Jurkat, Clone E6-1 (cell line): ENCODE data around the gene POP7. TPM values are rescaled to one million over a fixed set of nuclear protein-coding genes. Genes with fewer than 3 reads are reported as not detected.
"Not testable (repeated sequence)": the region's sequence is repeated elsewhere in the genome, so short reads cannot be mapped to it uniquely, and the experiment has no call there.

ENCODE experiments used
- DNase-seq: peaks from one replicate; pipeline ENCODE4 v3.0.0-alpha.2; 2011; ENCODE audit warnings: low read depth, low spot score
- H3K4me3 ChIP-seq: 2 replicates; pipeline ENCODE4 v1.5.1; 2011; ENCODE audit warnings: mild to moderate bottlenecking, low read length, control low read depth, moderate library complexity
- polyA plus RNA-seq: library from polyadenylated mRNA; unstranded; fragments of >200 nt; gene quantifications from one replicate; pipeline ENCODE4 v1.2.1, GENCODE V29; 2012; ENCODE audit warnings: missing spikeins; ENCODE audit not compliant: insufficient read length, insufficient read depth

POP7 gene
- polyA plus RNA-seq: 90.3 TPM

GRCh38 chr7:100705753-100706671, at the start of gene POP7:
Gene POP7, plus strand, starts transcription at chr7:100706121. Its CDS starts 710 bp downstream, at chr7:100706831.
- peak; percentile 96 for DNase-seq
- peak within 1 kb of the TSS; percentile 95 for H3K4me3 ChIP-seq

GRCh38 chr7:100662194-100662776, 43.6 kb upstream of the POP7 start:
- not testable (repeated sequence) for DNase-seq, H3K4me3 ChIP-seq

- H3K4me3 ChIP-seq: no peak overlapping the region
- DNase-seq: no peak
Measured at GRCh38 chr7:100665168-100665726, 40.7 kb upstream of the POP7 start.

DNA sequence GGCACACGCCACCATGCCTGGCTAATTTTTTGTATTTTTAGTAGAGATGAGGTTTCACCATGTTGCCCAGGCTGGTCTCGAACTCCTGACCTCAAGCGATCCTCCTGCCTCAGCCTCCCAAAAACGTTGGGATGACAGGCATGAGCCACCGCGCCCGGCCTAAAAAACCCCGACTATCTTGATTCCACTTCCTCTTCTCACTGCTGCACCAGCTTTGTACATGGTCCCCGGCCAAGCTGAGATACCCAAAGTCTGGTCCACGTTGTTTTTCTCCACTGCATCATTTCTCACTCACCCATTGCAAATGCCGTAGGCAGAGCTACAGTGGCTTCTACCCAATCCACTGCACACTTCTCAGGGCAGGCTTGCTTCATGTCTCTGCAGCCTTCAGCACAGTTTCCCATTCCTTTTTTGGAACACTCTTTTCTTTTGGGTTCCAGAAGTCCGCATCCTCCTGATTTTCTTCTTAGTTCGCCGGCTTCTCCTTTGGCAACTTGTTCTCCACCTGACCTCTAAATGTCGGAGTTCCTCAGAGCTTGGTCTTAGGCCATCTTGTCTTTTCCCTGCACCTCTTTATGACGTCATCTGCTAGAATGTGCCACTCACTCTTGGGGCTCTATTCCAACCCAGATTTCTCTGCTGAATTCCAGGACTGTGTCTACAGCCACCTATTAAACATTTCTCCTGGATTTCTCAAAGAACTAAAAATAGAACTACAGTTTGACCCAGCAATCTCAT, 38.4 kb upstream of the POP7 start:
- no peak overlapping the region for H3K4me3 ChIP-seq
- DNase-seq: no peak

DNA sequence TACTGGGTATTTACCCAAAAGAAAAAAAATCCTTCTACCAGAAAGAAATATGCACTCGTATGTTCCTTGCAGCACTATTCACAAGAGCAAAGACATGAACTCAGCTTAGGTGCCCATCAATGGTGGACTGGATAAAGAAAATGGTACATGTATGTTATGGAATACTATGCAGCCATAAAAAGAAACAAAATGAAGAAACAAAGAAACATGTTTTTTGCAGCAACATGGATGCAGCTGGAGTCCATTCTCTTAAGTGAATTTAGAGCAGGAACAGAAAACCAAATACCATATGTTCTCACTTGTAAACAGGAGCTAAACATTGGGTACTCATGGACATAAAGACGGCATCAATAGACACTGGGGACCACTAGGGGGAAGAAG, 37.9 kb upstream of the POP7 start:
- no peak for DNase-seq
- no peak overlapping the region for H3K4me3 ChIP-seq

DNA sequence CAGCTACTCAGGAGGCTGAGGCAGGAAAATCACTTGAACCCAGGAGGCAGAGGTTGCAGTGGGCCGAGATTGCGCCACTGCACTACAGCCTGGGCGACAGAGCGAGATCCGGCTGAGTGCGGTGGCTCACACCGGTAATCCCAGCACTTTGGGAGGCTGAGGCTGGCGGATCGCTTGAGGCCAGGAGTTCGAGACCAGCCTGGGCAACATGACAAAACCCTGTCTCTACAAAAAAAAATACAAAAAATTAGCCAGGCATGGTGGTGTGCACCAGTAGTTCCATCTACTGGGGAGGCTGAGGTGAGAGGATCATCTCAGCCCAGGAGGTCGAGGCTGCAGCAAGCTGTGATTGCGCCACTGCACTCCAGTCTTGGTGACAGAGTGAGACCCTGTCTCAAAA, 36.8 kb upstream of the POP7 start:
- not testable (repeated sequence) for DNase-seq, H3K4me3 ChIP-seq

- DNase-seq: no peak
- H3K4me3 ChIP-seq: no peak overlapping the region
Measured at GRCh38 chr7:100670074-100670473, 35.8 kb upstream of the POP7 start.

GRCh38 chr7:100671353-100672327, 34.3 kb upstream of the POP7 start:
- no peak for DNase-seq
- H3K4me3 ChIP-seq: no peak overlapping the region

- DNase-seq: peak; percentile 98
- H3K4me3 ChIP-seq: peak within 1 kb of the TSS; percentile 85
Measured at GRCh38 chr7:100673302-100673941, 32.5 kb upstream of the POP7 start, which contains the start of gene GNB2. Gene GNB2, plus strand, starts transcription at chr7:100673740. Its CDS starts 2,526 bp downstream, at chr7:100676266.

GRCh38 chr7:100673942-100674410, 31.9 kb upstream of the POP7 start:
- no peak for DNase-seq
- peak overlapping the region; percentile 85 for H3K4me3 ChIP-seq

GRCh38 chr7:100674411-100675104, 31.4 kb upstream of the POP7 start:
- no peak for DNase-seq
- H3K4me3 ChIP-seq: peak overlapping the region; percentile 85

DNA sequence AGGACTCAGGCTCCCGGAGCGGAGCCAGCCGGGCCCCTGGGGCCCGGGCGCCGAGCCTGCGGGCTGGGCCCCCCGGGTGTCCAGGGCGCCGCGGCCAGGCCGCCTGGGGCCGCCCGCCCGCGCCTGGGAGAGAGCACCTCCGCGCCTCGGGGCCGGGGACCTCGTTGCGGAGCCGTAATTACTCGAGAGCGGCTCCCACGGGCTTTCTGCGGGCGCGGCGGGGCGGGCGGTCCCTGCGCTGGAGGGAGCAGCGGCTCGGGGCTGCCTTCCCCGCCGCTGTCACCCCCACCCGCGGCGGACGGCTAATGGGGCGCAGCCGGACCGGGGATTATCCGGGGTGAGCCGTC, 30.8 kb upstream of the POP7 start:
- no peak for DNase-seq
- peak overlapping the region; percentile 85 for H3K4me3 ChIP-seq

DNA sequence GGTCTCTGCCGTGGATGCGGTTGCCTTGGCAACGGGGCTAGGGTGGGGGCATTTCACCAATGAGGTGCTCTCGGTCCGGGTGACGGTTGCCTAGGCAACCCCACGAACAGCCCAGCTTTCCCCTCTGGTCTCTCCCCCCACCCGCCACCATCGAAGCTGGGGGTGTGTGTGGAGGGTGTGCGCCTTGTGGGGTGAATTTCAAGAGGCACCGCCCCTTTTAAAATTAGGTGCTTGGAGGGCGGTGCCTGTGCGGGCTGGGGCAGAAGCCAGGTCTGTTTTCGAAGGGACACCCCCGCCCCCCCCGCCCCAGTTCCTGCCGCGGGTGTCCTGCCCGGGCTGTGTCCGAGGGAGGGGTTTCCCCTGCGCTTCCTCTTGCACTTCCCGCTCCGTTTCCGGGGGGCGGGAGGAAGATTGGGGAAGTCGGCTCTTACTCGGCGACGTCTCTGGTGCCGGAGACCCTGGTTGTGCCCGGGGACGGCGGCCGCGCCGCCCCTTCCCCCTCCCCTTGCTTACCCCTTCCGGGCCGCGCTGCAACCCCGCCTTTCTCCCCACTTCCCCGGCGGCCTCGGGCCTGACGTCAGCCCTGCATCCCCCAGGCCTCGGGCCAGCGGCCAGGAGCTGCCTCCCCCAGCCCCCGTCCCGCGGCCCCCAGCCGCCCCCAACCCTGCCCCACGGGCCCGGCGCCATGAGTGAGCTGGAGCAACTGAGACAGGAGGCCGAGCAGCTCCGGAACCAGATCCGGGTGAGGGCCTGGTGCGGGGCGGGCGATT, 30.2 kb upstream of the POP7 start:
- peak overlapping the region; percentile 85; the same call in 1 of the 2 replicates for H3K4me3 ChIP-seq
- DNase-seq: no peak

- no peak overlapping the region for H3K4me3 ChIP-seq
- DNase-seq: no peak
Measured at GRCh38 chr7:100676501-100677306, 29.2 kb upstream of the POP7 start.

DNA sequence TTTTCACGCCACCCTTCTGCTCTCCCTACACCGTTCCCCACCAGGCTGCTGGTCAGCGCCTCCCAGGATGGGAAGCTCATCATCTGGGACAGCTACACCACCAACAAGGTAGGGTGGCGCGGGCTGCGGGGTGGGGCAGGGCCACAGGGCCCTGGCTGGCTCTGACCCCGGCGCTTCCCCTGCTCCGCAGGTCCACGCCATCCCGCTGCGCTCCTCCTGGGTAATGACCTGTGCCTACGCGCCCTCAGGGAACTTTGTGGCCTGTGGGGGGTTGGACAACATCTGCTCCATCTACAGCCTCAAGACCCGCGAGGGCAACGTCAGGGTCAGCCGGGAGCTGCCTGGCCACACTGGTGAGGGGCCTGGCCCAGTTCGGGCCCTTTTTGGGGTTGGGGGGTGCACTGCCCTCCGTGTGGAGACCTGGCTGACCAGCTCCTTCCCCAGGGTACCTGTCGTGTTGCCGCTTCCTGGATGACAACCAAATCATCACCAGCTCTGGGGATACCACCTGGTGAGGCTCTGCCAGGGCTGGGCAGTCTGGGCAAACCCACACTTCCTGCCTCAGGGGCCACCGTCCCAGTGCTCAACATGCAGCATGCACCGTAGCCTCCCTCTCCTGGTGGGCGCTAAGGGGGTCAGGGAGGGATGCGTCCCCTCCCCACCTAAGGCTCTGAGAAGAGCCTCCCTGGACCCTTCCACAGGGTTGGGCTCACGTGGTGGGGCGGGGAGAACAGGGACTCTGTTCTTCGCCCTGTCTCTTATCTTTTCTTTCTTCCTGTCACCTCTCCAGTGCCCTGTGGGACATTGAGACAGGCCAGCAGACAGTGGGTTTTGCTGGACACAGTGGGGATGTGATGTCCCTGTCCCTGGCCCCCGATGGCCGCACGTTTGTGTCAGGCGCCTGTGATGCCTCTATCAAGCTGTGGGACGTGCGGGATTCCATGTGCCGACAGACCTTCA, 28.3 kb upstream of the POP7 start:
- DNase-seq: no peak
- no peak overlapping the region for H3K4me3 ChIP-seq
